SJSA1 (cell line): ENCODE measurements around the gene AANAT. TPM values are rescaled to one million over a fixed set of nuclear protein-coding genes. Genes with fewer than 3 reads are reported as not detected.

Experiments
- DNase-seq, 2 experiments: peaks; one replicate each; pipeline ENCODE4 v3.0.0-alpha.2; 2015 to 2020; ENCODE audit warnings: low spot score in 2 of 2, low read depth in 1 of 2
- H3K27ac ChIP-seq: fragments of 250-450 bp; sonication (Bioruptor Pico); 2 replicates; pipeline ENCODE4 v1.5.1; 2020; ENCODE audit warnings: mild to moderate bottlenecking, moderate library complexity
- H3K27me3 ChIP-seq: fragments of 250-450 bp; sonication (Bioruptor Pico); replicated peaks from 2 replicates; pipeline ENCODE4 v1.5.1; 2020; ENCODE audit warnings: mild to moderate bottlenecking, moderate library complexity
- H3K36me3 ChIP-seq: fragments of 250-450 bp; sonication (Bioruptor Pico); 2 replicates; pipeline ENCODE4 v1.5.1; 2020; ENCODE audit warnings: mild to moderate bottlenecking
- H3K4me1 ChIP-seq: fragments of 250-450 bp; sonication (Bioruptor Pico); replicated peaks from 2 replicates; pipeline ENCODE4 v1.6.1; 2021; ENCODE audit warnings: mild to moderate bottlenecking
- H3K4me3 ChIP-seq: fragments of 250-450 bp; sonication (Bioruptor Pico); 2 replicates; pipeline ENCODE4 v1.5.1; 2020; ENCODE audit warnings: mild to moderate bottlenecking
- H3K9me3 ChIP-seq: fragments of 250-450 bp; sonication (Bioruptor Pico); replicated peaks from 2 replicates; pipeline ENCODE4 v1.5.1; 2020; ENCODE audit warnings: mild to moderate bottlenecking
- total RNA-seq: library from RNA; depleted of rRNA; stranded (reverse); fragments of >200 nt; shearing (Covaris generic); gene quantifications from 2 replicates; pipeline ENCODE4 v1.2.3, GENCODE V29; 2014

Gene AANAT
- total RNA-seq, 1 experiment from 2014 or later = not detected

- Histone ChIP-seq H3K4me1 (no peaks in the 10 kb centered on the region), H3K4me3 (no peak overlapping the region), H3K27me3 (no peaks in the 10 kb centered on the region), H3K36me3 (no peaks in the 10 kb centered on the region; the same call in 1 of the 2 replicates), H3K27ac (no peak overlapping the region), H3K9me3 (no peaks in the 10 kb centered on the region)
- DNase-seq = no peak
Observed at GRCh38 chr17:76467809-76468633, 618 bp downstream of the AANAT start.

GRCh38 chr17:76468634-76469010 lies 1.2 kb downstream of the AANAT start:
- no peaks in the 10 kb centered on the region for H3K9me3 ChIP-seq
- peaks cover 3% of the 10 kb centered on the region; the same call in 1 of the 2 replicates for H3K36me3 ChIP-seq
- DNase-seq = no peak
- H3K27ac ChIP-seq = no peak overlapping the region
- H3K27me3 ChIP-seq = no peaks in the 10 kb centered on the region
- no peaks in the 10 kb centered on the region for H3K4me1 ChIP-seq
- H3K4me3 ChIP-seq = no peak overlapping the region

GRCh38 chr17:76469076-76469990 lies 1.9 kb downstream of the AANAT start:
- DNase-seq = no peak
- Histone ChIP-seq H3K4me1 (no peaks in the 10 kb centered on the region), H3K27me3 (no peaks in the 10 kb centered on the region), H3K36me3 (peaks cover 6% of the 10 kb centered on the region; the same call in 1 of the 2 replicates), H3K9me3 (no peaks in the 10 kb centered on the region), H3K27ac (no peak overlapping the region), H3K4me3 (no peak overlapping the region)

- Histone ChIP-seq H3K4me3 (no peak overlapping the region), H3K9me3 (no peaks in the 10 kb centered on the region), H3K36me3 (peaks cover 6% of the 10 kb centered on the region; the same call in 1 of the 2 replicates), H3K27ac (no peak overlapping the region), H3K27me3 (no peaks in the 10 kb centered on the region), H3K4me1 (no peaks in the 10 kb centered on the region)
- no peak for DNase-seq
Observed at GRCh38 chr17:76469991-76470739, 2.8 kb downstream of the AANAT start.

- H3K27ac ChIP-seq = no peak overlapping the region
- H3K9me3 ChIP-seq = no peaks in the 10 kb centered on the region
- peaks cover 6% of the 10 kb centered on the region; the same call in 1 of the 2 replicates for H3K36me3 ChIP-seq
- no peak for DNase-seq
- no peaks in the 10 kb centered on the region for H3K27me3 ChIP-seq
- H3K4me1 ChIP-seq = no peaks in the 10 kb centered on the region
- no peak overlapping the region for H3K4me3 ChIP-seq
Observed at GRCh38 chr17:76471498-76472257, 4.3 kb downstream of the AANAT start.

- no peaks in the 10 kb centered on the region for H3K9me3 ChIP-seq
- H3K4me3 ChIP-seq = no peak overlapping the region
- no peak for DNase-seq
- H3K36me3 ChIP-seq = peaks cover 6% of the 10 kb centered on the region; the same call in 1 of the 2 replicates
- H3K4me1 ChIP-seq = no peaks in the 10 kb centered on the region
- no peak overlapping the region for H3K27ac ChIP-seq
- H3K27me3 ChIP-seq = no peaks in the 10 kb centered on the region
Observed at GRCh38 chr17:76472258-76472645, 4.8 kb downstream of the AANAT start.

- no peaks in the 10 kb centered on the region for H3K9me3 ChIP-seq
- no peaks in the 10 kb centered on the region for H3K27me3 ChIP-seq
- DNase-seq = no peak
- no peaks in the 10 kb centered on the region for H3K4me1 ChIP-seq
- H3K27ac ChIP-seq = no peak overlapping the region
- no peak overlapping the region for H3K4me3 ChIP-seq
- peaks cover 6% of the 10 kb centered on the region; the same call in 1 of the 2 replicates for H3K36me3 ChIP-seq
Observed at GRCh38 chr17:76472726-76473125, 5.3 kb downstream of the AANAT start.

- Histone ChIP-seq H3K4me1 (no peaks in the 10 kb centered on the region), H3K9me3 (no peaks in the 10 kb centered on the region), H3K36me3 (peaks cover 6% of the 10 kb centered on the region; the same call in 1 of the 2 replicates), H3K27ac (no peak overlapping the region), H3K27me3 (no peaks in the 10 kb centered on the region), H3K4me3 (no peak overlapping the region)
- DNase-seq = no peak
Observed at GRCh38 chr17:76473541-76473985, 6.2 kb downstream of the AANAT start.

- Histone ChIP-seq H3K4me1 (no peaks in the 10 kb centered on the region), H3K27me3 (no peaks in the 10 kb centered on the region), H3K9me3 (no peaks in the 10 kb centered on the region), H3K36me3 (peaks cover 6% of the 10 kb centered on the region; the same call in 1 of the 2 replicates), H3K27ac (no peak overlapping the region), H3K4me3 (no peak overlapping the region)
- no peak for DNase-seq
Observed at GRCh38 chr17:76474238-76474637, 6.8 kb downstream of the AANAT start.

- no peak overlapping the region for H3K4me3 ChIP-seq
- no peaks in the 10 kb centered on the region for H3K9me3 ChIP-seq
- H3K27me3 ChIP-seq = no peaks in the 10 kb centered on the region
- peaks cover 6% of the 10 kb centered on the region; the same call in 1 of the 2 replicates for H3K36me3 ChIP-seq
- no peak for DNase-seq
- H3K27ac ChIP-seq = no peak overlapping the region
- H3K4me1 ChIP-seq = no peaks in the 10 kb centered on the region
Observed at GRCh38 chr17:76474894-76475293, 7.5 kb downstream of the AANAT start.

- no peaks in the 10 kb centered on the region for H3K4me1 ChIP-seq
- DNase-seq = no peak
- peaks cover 6% of the 10 kb centered on the region; the same call in 1 of the 2 replicates for H3K36me3 ChIP-seq
Observed at GRCh38 chr17:76475302-76475701, 7.9 kb downstream of the AANAT start.

GRCh38 chr17:76476736-76477135 lies 9.3 kb downstream of the AANAT start:
- DNase-seq = no peak
- no peaks in the 10 kb centered on the region for H3K9me3 ChIP-seq
- peaks cover 6% of the 10 kb centered on the region; the same call in 1 of the 2 replicates for H3K36me3 ChIP-seq
- no peak overlapping the region for H3K27ac ChIP-seq
- no peaks in the 10 kb centered on the region for H3K27me3 ChIP-seq
- no peaks in the 10 kb centered on the region for H3K4me1 ChIP-seq
- H3K4me3 ChIP-seq = no peak overlapping the region

More at GRCh38 chr17:76475302-76475701, 7.9 kb downstream of the AANAT start:
- Histone ChIP-seq H3K9me3 (no peaks in the 10 kb centered on the region), H3K4me3 (no peak overlapping the region), H3K27ac (no peak overlapping the region), H3K27me3 (no peaks in the 10 kb centered on the region)
